GM18870 (cell line): ENCODE measurements around the gene BCL7B.
"Not testable (repeated sequence)": the region's sequence is repeated elsewhere in the genome, so short reads cannot be mapped to it uniquely, and the experiment has no call there.

Experiments used
- ATAC-seq: cut with Tn5 transposase; IDR thresholded peaks from one replicate; pipeline ENCODE4 v1.9.1; 2021; ENCODE audit warnings: moderate library complexity; ENCODE audit not compliant: unreplicated experiment

The BCL7B gene

GRCh38 chr7:73537051-73537450 lies 20.4 kb downstream of the BCL7B start:
- no peak for ATAC-seq

- no peak for ATAC-seq
Observed at GRCh38 chr7:73536479-73536878, 21.0 kb downstream of the BCL7B start.

DNA sequence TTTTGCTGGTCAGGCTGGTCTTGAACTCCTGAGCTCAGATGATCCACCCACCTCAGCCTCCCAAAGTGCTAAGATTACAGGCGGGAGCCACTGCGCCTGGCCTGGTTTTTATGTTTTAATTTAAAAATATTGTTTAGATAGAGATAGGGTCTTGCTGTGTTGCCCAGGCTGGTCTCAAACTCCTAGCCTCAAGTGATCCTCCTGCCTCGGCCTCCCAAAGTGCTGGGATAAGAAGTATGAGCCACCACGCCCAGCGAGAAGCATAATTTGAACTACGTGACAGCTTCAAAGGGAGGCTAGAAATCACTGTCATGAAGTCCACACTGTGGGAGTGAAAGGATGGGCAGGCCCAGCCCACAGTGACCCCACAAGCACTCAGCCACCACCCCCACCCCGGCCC lies 21.6 kb downstream of the BCL7B start:
- not testable (repeated sequence) for ATAC-seq

DNA sequence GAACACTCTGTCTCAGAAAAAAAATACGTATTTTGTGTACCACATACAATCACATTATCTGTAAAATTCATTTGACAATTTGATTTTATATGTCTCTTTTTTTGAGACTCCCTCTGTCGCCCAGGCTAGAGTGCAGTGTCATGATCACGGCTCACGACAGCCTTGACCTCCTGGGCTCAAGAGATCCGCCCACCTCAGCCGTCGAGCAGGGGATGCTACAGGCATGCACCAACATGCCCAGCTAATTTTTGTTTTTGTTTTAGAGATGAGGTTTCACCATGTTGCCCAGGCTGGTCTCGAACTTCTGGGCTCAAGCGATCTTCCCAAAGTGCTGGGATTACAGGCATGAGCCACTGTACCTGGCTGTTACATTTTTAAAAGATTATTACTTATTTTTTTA lies 23.7 kb downstream of the BCL7B start:
- no peak for ATAC-seq

DNA sequence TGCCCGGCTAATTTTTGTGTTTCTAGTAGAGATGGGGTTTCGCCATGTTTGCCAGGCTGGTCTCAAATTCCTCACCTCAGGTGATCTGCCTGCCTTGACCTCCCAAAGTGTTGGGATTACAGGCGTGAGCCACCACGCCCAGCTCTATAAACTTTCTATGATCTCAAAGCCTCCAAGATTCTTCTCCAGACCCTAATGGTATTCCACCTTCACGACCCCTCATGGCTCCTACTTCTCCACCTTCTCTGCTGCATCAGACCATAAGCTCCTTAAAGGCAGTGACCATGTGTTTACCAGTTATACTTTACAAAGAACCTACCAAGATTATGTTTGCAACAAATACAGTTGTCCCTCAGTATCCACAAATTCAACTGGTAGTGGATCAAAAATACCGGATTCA lies 25.3 kb downstream of the BCL7B start:
- ATAC-seq: no peak

DNA sequence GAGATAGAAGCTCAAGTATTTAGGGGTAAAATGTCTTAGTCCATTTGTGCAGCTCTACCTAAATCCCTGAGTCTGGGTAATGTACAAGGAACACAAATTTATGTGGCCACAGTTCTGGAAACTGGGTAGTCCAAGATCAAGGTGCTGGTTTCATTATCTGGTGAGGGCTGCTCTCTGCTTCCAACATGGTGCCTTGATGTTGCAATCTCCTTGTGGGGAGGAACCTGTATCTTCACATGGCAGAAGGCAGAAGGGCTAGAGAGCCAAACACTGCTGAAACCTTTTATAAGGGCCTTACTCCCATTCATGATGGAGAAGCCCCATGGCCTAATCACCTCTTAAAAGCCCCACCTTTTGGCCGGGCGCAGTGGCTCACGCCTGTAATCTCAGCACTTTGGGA lies 26.7 kb downstream of the BCL7B start:
- ATAC-seq: no peak

DNA sequence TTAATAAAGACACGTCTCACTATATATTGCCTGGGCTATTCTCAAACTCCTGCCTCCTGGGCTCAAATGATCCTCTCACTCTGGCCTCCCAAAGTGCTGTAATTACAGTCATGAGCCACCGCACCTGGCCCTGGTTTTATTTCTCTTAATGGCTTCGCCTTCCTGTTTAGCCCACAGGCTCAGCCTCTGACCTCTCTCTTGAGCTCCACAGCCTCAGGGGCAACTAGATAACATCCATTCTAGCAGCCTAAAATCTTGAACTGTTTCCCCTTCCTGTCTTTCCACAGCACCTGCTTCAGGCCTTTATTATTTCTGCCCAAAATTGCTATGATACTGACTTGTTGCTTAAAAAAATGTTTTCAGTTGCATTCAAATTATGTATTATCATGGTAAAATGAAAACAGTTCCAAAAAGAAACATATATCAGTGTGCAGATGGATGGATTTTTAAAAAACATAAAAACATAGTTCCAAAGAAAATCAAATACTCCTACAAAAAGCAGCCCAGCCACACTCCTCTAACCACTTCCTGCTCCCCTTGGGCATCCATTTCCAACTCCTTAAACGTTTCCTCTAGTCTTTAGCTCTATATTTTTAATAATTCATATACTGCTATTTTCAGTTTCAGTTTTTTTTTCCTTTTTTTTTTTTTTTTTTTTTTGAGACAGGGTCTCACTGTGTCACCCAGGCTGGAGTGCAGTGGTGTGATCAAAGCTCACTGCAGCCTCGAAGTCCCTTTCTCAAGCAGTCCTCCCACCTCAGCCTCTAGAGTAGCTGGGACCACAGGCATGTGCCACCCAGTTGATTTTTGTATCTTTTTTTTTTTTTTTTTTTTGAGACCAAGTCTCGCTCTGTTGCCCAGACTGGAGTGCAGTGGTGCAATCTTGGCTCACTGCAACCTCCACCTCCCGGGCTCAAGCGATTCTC lies 30.3 kb downstream of the BCL7B start:
- no peak for ATAC-seq

- not testable (repeated sequence) for ATAC-seq
Observed at GRCh38 chr7:73526158-73526494, 31.4 kb downstream of the BCL7B start.

DNA sequence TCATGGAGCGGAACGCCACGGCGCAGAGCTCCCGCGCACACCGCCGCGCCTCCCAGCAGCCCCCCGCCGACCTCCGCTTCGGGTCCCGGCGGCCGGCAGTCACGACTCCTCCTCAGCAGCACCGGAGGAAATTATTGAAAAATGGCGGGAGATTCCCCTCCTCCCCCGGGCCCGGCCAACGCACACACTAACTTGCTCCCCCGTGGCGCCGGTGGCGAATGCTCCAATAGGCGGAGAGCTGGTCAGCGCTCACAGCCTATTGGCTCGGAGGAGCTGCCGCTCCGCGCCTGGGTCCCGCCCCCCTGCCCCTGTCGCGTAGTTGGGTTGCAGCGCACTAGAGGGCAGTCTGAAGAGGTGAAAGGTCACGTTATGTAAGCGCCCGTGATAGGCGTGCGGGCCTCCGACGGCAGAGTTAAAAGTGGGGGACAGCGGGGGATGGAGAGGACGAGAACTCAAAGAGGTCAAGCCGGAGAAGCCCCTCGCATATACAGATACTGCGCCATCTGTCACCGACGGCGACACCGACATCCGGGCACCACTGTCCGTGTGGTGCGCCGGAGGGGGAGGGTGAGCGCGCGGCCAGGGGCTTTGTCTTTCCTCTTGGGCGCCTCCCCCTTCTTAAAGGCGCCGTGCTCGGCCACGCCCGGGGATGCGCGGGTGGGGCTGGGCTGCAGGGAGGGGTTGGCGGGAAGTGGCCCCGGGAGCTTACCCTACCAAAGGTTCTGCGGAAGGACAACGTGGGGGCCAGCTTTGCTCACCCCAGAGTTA lies 35.2 kb downstream of the BCL7B start, which contains the start of gene BAZ1B:
TSS of gene BAZ1B (minus strand) at position 189 of the 768 bp plus-strand sequence. CDS start 360 bp downstream, outside the sequence.
- peak; percentile 71 for ATAC-seq

DNA sequence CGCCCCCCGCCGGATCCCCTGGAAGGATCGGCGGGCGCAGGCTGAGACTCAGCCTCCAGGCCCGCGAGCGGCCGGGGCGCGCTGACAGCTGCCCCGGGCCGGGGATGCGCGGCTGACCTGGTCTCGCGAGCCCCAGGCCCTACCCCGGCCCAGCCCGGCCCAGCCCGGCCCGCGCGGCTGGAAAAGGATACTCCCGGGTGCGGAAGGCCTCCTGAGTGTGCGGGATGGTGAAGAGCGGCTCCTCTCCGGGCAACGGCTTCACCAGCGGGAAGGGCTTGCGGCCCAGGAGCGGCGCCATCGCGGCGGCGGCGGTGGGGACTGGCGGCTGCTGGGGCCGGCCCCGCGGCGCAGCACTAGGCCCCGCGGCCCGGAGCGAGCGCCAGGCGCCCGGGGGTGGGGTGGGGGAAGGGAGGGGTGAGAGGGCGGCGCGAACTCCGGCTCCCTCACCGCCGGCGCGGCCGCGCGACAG lies 35.8 kb downstream of the BCL7B start:
- ATAC-seq: peak; percentile 27

- no peak for ATAC-seq
Observed at GRCh38 chr7:73520673-73521635, 36.5 kb downstream of the BCL7B start.

- ATAC-seq: no peak
Observed at GRCh38 chr7:73519867-73520672, 37.4 kb downstream of the BCL7B start.

- no peak for ATAC-seq
Observed at GRCh38 chr7:73518470-73518869, 39.0 kb downstream of the BCL7B start.

DNA sequence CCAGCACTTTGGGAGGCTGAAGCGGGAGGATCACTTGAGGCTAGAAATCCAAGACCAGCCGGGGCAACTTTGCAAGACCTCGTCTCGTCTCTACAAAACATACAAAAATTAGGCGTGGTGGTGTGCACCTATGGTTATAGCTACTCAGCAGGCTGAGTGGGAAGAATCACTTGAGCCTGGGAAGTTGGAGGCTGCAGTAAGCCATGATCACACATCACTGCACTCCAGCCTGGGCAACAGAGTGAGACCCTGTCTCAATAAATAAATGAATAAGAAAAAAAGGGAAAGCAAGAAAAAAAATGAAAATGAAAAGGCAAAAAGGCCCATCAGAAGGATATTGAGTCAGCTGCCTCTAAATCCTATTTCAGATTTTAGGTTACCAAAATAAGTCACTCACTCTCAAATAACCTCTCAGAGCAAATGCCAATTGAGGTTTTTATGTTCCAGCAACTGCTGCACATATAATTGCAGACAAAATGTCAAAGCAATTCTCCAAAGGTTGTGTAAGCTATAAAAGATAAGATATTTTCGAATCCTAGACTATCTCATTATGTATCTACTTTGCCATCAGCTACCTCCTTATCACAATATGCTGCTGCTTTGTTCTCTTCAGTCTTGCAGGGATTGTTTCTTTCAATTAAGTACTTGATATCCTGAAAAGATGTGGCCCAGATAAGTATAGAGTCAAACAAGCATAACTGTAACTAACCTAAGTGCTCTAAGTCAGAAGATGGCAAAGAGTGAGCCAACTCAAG lies 40.1 kb downstream of the BCL7B start:
- ATAC-seq: no peak

GRCh38 chr7:73515178-73515577 lies 42.3 kb downstream of the BCL7B start:
- no peak for ATAC-seq

GRCh38 chr7:73512018-73512780 lies 45.3 kb downstream of the BCL7B start:
- ATAC-seq: no peak

DNA sequence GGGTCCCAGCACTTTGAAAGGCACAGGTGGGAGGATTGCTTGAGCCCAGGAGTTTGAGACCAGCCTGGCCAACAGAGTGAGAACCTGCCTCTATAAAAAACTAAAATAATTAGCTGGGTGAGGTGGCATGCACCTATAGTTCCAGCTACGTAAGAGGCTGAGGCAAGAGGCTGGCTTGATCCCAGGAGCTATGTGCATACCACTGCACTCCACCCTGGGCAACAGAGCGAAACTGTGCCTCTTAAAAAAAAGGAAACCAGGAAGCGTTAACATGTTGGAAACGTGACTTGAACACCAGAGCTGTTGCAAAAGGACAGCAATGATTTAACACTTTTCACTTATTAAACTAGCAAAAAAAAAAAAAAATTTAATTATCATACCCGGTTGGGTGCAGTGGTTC lies 48.0 kb downstream of the BCL7B start:
- no peak for ATAC-seq

DNA sequence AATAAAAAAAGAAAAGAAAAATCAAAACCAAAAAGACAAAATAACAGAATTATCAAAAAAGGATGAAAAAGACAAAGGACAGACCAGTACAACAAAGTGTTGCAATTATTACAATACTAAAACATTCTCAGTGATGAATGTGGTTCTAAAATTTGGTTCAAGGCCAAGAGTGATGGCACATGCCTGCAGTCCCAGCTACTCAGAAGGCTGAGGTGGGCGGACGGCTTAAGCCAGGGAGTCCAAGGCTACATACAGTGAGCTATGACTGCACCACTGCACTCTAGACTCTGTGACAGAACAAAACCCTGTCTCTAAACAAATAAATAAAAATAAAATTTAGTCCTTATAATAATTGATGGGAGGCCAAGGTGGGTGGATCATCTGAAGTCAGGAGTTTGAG lies 49.9 kb downstream of the BCL7B start:
- ATAC-seq: no peak
